GM21576 (cell line): ENCODE data around the gene C1orf74.

Source experiments
- ATAC-seq: cut with Tn5 transposase; IDR thresholded peaks from one replicate; pipeline ENCODE4 v1.9.1; 2021; ENCODE audit warnings: mild to moderate bottlenecking, moderate library complexity; ENCODE audit not compliant: unreplicated experiment

Gene C1orf74

GRCh38 chr1:209784265-209785169 lies at the start of gene C1orf74:
C1orf74 (minus strand) TSS chr1:209784559; CDS start chr1:209783634, 925 bp downstream.
- peak; percentile 99 for ATAC-seq

- ATAC-seq, result no peak
Measured at GRCh38 chr1:209831615-209832014, 47.3 kb upstream of the C1orf74 start.

GRCh38 chr1:209830722-209831121 lies 46.4 kb upstream of the C1orf74 start:
- no peak for ATAC-seq

- no peak for ATAC-seq
Measured at GRCh38 chr1:209829716-209830115, 45.4 kb upstream of the C1orf74 start.

GRCh38 chr1:209827384-209828262 lies 43.3 kb upstream of the C1orf74 start, which contains the start of gene UTP25:
UTP25 (plus strand) TSS chr1:209827972; CDS start chr1:209828064, 92 bp downstream.
- peak; percentile 91 for ATAC-seq

- no peak for ATAC-seq
Measured at GRCh38 chr1:209825591-209826434, 41.5 kb upstream of the C1orf74 start.

GRCh38 chr1:209823143-209824041 lies 39.0 kb upstream of the C1orf74 start:
- ATAC-seq, result no peak

- no peak for ATAC-seq
Measured at GRCh38 chr1:209822706-209823105, 38.3 kb upstream of the C1orf74 start.

GRCh38 chr1:209820986-209821385 lies 36.6 kb upstream of the C1orf74 start:
- no peak for ATAC-seq

GRCh38 chr1:209819058-209819457 lies 34.7 kb upstream of the C1orf74 start:
- ATAC-seq, result no peak

- no peak for ATAC-seq
Measured at GRCh38 chr1:209817691-209818090, 33.3 kb upstream of the C1orf74 start.

- ATAC-seq, result no peak
Measured at GRCh38 chr1:209816923-209817322, 32.6 kb upstream of the C1orf74 start.

- ATAC-seq, result no peak
Measured at GRCh38 chr1:209815931-209816341, 31.6 kb upstream of the C1orf74 start.

- no peak for ATAC-seq
Measured at GRCh38 chr1:209815490-209815889, 31.1 kb upstream of the C1orf74 start.

GRCh38 chr1:209813902-209814301 lies 29.5 kb upstream of the C1orf74 start:
- no peak for ATAC-seq

- no peak for ATAC-seq
Measured at GRCh38 chr1:209810783-209811182, 26.4 kb upstream of the C1orf74 start.

GRCh38 chr1:209809611-209810010 lies 25.3 kb upstream of the C1orf74 start:
- ATAC-seq, result no peak

- ATAC-seq, result no peak
Measured at GRCh38 chr1:209808059-209808581, 23.8 kb upstream of the C1orf74 start.

GRCh38 chr1:209807509-209807908 lies 23.1 kb upstream of the C1orf74 start:
- ATAC-seq, result no peak
